ENCODE measurements around the gene WDSUB1.

The WDSUB1 gene

DNA sequence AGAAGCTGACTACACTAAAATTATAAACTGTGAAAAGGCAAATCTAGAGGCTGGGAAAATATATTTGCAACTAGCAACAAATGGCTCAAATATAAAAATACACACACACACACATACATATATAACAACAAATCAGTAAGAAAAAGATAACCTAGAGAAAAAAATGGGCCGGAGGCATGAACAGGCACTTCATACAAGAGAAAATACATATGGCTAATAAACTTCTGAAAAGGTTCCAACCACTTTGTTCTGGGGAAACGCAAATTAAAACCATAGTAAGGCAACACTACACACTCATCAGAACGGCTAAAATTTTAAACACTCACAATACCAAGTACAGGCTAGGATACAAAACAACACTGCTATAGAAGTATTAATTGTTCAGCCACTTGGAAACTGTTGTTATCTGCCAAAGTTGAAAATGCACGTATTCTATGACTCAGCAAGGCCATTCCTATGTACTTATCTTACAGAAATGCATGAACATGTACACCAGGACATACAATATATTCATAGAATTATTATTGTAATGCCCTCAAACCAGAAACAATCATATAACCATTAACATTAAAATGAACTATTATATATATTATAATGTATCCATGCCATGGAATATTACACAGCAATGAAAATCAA lies 15.6 kb downstream of the WDSUB1 start:
- H3K9me3 ChIP-seq (ENCODE audit: insufficient read depth, low read length, severe bottlenecking): no peaks in the 10 kb centered on the region
- no peak overlapping the region for H2AFZ ChIP-seq (ENCODE audit: low read depth, low read length)
- no peaks in the 10 kb centered on the region for H3K4me1 ChIP-seq (ENCODE audit: insufficient read depth, low read length)
- no peak overlapping the region for H3K9ac ChIP-seq (ENCODE audit: low read depth, low read length)
- DNase-seq (no peak), ATAC-seq (ENCODE audit: insufficient read depth, low read depth) (no peak)
- TF ChIP-seq EZH2 (IDR thresholded peaks at IDR 0.05; ENCODE audit: borderline replicate concordance, low read depth, low read length, severe bottlenecking): no peak
- TF ChIP-seq, protein P1, sequence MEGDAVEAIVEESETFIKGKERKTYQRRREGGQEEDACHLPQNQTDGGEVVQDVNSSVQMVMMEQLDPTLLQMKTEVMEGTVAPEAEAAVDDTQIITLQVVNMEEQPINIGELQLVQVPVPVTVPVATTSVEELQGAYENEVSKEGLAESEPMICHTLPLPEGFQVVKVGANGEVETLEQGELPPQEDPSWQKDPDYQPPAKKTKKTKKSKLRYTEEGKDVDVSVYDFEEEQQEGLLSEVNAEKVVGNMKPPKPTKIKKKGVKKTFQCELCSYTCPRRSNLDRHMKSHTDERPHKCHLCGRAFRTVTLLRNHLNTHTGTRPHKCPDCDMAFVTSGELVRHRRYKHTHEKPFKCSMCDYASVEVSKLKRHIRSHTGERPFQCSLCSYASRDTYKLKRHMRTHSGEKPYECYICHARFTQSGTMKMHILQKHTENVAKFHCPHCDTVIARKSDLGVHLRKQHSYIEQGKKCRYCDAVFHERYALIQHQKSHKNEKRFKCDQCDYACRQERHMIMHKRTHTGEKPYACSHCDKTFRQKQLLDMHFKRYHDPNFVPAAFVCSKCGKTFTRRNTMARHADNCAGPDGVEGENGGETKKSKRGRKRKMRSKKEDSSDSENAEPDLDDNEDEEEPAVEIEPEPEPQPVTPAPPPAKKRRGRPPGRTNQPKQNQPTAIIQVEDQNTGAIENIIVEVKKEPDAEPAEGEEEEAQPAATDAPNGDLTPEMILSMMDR (IDR thresholded peaks at IDR 0.05; ENCODE audit: borderline replicate concordance, extremely low read depth, low read length, poor library complexity, severe bottlenecking): no peak
- no peak overlapping the region for H3K27ac ChIP-seq (ENCODE audit: low read length)
- no peak overlapping the region for H3K4me3 ChIP-seq (ENCODE audit: low read depth in 1 of 2, low read length in 2 of 2)
- no peaks in the 10 kb centered on the region for H4K20me1 ChIP-seq (ENCODE audit: insufficient read depth, low read length)
- no peak overlapping the region for H3K4me2 ChIP-seq (ENCODE audit: insufficient read depth, low read length)
- H3K36me3 ChIP-seq (ENCODE audit: insufficient read depth, low read length): peaks cover 40% of the 10 kb centered on the region
- peaks cover 64% of the 10 kb centered on the region for H3K79me2 ChIP-seq (ENCODE audit: insufficient read depth, low read length)
- no peaks in the 10 kb centered on the region for H3K27me3 ChIP-seq (ENCODE audit: insufficient read depth, low read length, poor library complexity)

DNA sequence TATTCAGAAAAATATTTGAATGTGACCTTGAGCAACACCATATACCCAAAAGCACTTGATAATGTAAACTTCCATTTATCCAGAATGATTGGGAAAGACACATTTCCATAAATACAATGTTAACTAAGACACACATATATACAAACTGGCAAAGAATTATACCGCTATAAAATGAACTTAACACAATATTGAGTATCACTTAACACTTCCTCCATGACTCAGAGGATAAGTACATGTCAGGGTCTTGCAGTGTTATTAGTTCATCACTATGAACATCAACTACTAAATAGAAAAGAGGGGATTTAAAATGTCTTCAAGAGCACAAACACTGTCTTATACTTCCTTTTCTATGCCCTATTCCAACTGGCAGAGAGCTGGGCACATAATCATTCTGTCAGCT lies 18.6 kb downstream of the WDSUB1 start:
- H3K9ac ChIP-seq (ENCODE audit: low read depth, low read length): no peak overlapping the region
- TF ChIP-seq, protein P1 (IDR thresholded peaks at IDR 0.05; ENCODE audit: borderline replicate concordance, extremely low read depth, low read length, poor library complexity, severe bottlenecking): no peak
- TF ChIP-seq EZH2 (IDR thresholded peaks at IDR 0.05; ENCODE audit: borderline replicate concordance, low read depth, low read length, severe bottlenecking): no peak
- H3K27ac ChIP-seq (ENCODE audit: low read length): no peak overlapping the region
- no peak overlapping the region for H3K4me2 ChIP-seq (ENCODE audit: insufficient read depth, low read length)
- peaks cover 47% of the 10 kb centered on the region for H3K36me3 ChIP-seq (ENCODE audit: insufficient read depth, low read length)
- no peak for DNase-seq
- peaks cover 67% of the 10 kb centered on the region for H3K79me2 ChIP-seq (ENCODE audit: insufficient read depth, low read length)
- no peaks in the 10 kb centered on the region for H3K9me3 ChIP-seq (ENCODE audit: insufficient read depth, low read length, severe bottlenecking)
- ATAC-seq (ENCODE audit: insufficient read depth, low read depth): no peak
- no peaks in the 10 kb centered on the region for H3K27me3 ChIP-seq (ENCODE audit: insufficient read depth, low read length, poor library complexity)
- H3K4me1 ChIP-seq (ENCODE audit: insufficient read depth, low read length): no peaks in the 10 kb centered on the region
- H3K4me3 ChIP-seq (ENCODE audit: low read depth in 1 of 2, low read length in 2 of 2): no peak overlapping the region
- no peak overlapping the region for H2AFZ ChIP-seq (ENCODE audit: low read depth, low read length)
- H4K20me1 ChIP-seq (ENCODE audit: insufficient read depth, low read length): no peaks in the 10 kb centered on the region

DNA sequence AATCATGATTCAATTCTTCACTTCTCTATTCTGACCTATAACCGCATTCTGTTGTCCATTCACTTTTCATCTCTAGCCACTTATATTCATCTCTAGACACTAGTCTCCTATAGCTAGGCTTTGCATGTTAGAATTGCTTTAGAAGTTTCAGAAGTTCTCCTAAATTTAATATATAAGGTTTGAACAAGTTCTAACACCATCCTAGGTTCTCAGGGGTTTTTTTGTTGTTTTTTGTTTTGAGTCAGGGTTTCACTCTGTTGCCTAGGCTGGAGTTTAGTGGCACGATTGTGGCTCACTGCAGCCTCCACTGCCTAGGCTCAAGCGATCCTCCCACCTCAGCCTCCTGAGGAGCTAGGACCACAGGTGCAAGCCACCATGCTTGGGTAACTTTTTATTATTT lies 19.9 kb downstream of the WDSUB1 start:
- no peaks in the 10 kb centered on the region; the same call in 1 of the 2 replicates for H4K20me1 ChIP-seq (ENCODE audit: insufficient read depth, low read length)
- H3K4me3 ChIP-seq (ENCODE audit: low read depth in 1 of 2, low read length in 2 of 2): no peak overlapping the region
- no peak overlapping the region for H3K9ac ChIP-seq (ENCODE audit: low read depth, low read length)
- H3K9me3 ChIP-seq (ENCODE audit: insufficient read depth, low read length, severe bottlenecking): no peaks in the 10 kb centered on the region
- peaks cover 40% of the 10 kb centered on the region for H3K36me3 ChIP-seq (ENCODE audit: insufficient read depth, low read length)
- no peak overlapping the region for H3K4me2 ChIP-seq (ENCODE audit: insufficient read depth, low read length)
- H3K79me2 ChIP-seq (ENCODE audit: insufficient read depth, low read length): peaks cover 71% of the 10 kb centered on the region
- H3K4me1 ChIP-seq (ENCODE audit: insufficient read depth, low read length): no peaks in the 10 kb centered on the region
- H3K27me3 ChIP-seq (ENCODE audit: insufficient read depth, low read length, poor library complexity): no peaks in the 10 kb centered on the region
- no peak for TF ChIP-seq EZH2 (IDR thresholded peaks at IDR 0.05; ENCODE audit: borderline replicate concordance, low read depth, low read length, severe bottlenecking)
- TF ChIP-seq, protein P1 (IDR thresholded peaks at IDR 0.05; ENCODE audit: borderline replicate concordance, extremely low read depth, low read length, poor library complexity, severe bottlenecking): no peak
- DNase-seq: no peak
- H3K27ac ChIP-seq (ENCODE audit: low read length): no peak overlapping the region
- no peak for ATAC-seq (ENCODE audit: insufficient read depth, low read depth)
- H2AFZ ChIP-seq (ENCODE audit: low read depth, low read length): no peak overlapping the region
